Measurements from ENCODE around the gene HPSE2.

- TF ChIP-seq, protein P1, sequence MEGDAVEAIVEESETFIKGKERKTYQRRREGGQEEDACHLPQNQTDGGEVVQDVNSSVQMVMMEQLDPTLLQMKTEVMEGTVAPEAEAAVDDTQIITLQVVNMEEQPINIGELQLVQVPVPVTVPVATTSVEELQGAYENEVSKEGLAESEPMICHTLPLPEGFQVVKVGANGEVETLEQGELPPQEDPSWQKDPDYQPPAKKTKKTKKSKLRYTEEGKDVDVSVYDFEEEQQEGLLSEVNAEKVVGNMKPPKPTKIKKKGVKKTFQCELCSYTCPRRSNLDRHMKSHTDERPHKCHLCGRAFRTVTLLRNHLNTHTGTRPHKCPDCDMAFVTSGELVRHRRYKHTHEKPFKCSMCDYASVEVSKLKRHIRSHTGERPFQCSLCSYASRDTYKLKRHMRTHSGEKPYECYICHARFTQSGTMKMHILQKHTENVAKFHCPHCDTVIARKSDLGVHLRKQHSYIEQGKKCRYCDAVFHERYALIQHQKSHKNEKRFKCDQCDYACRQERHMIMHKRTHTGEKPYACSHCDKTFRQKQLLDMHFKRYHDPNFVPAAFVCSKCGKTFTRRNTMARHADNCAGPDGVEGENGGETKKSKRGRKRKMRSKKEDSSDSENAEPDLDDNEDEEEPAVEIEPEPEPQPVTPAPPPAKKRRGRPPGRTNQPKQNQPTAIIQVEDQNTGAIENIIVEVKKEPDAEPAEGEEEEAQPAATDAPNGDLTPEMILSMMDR (IDR thresholded peaks at IDR 0.05), result no peak
- no peak for TF ChIP-seq POLR2A (IDR thresholded peaks at IDR 0.05)
Observed at GRCh38 chr10:98488669-98489430, 746.8 kb downstream of the HPSE2 start.
